Brain microvascular endothelial cell (primary cell): Measurements from ENCODE around the gene IGFL4.

Experiments
- DNase-seq: peaks from one replicate; pipeline ENCODE4 v3.0.0-alpha.2; 2020
- H3K27ac ChIP-seq: fragments of 250-450 bp; sonication (Bioruptor Pico); 2 replicates; pipeline ENCODE4 v1.5.1; 2020; ENCODE audit warnings: mild to moderate bottlenecking, moderate library complexity
- H3K27me3 ChIP-seq: fragments of 250-450 bp; sonication (Bioruptor Pico); replicated peaks from 2 replicates; pipeline ENCODE4 v1.5.1; 2020; ENCODE audit warnings: mild to moderate bottlenecking
- H3K36me3 ChIP-seq: fragments of 250-450 bp; sonication (Bioruptor Pico); replicated peaks from 2 replicates; pipeline ENCODE4 v1.5.1; 2020; ENCODE audit warnings: mild to moderate bottlenecking
- H3K4me3 ChIP-seq: 2 replicates; pipeline ENCODE4 v1.5.1; 2011; ENCODE audit warnings: low read depth, mild to moderate bottlenecking, control low read depth, low read length, moderate library complexity
- in situ Hi-C: cut with HindIII; loops from 2 replicates; pipeline ENCODE4 v1.10.0; 2017; ENCODE audit warnings: low sequenced_read_pairs, low pct_ligation_motif_present
- TF ChIP-seq, protein P1 (sequence below): IDR thresholded peaks from 2 replicates; pipeline ENCODE4 v1.5.1; 2011; ENCODE audit warnings: low read depth, mild to moderate bottlenecking, moderate library complexity, low read length, control low read depth, inconsistent platforms; ENCODE audit errors: missing control alignments

The IGFL4 gene

GRCh38 chr19:45999653-46000121 lies 41.1 kb downstream of the IGFL4 start:
- no peak for DNase-seq
- in situ Hi-C loops: no loop called here
- Histone ChIP-seq H3K27me3 (no peaks in the 10 kb centered on the region), H3K36me3 (peaks cover 2% of the 10 kb centered on the region), H3K4me3 (no peak overlapping the region), H3K27ac (no peak overlapping the region)
- TF ChIP-seq, protein P1, sequence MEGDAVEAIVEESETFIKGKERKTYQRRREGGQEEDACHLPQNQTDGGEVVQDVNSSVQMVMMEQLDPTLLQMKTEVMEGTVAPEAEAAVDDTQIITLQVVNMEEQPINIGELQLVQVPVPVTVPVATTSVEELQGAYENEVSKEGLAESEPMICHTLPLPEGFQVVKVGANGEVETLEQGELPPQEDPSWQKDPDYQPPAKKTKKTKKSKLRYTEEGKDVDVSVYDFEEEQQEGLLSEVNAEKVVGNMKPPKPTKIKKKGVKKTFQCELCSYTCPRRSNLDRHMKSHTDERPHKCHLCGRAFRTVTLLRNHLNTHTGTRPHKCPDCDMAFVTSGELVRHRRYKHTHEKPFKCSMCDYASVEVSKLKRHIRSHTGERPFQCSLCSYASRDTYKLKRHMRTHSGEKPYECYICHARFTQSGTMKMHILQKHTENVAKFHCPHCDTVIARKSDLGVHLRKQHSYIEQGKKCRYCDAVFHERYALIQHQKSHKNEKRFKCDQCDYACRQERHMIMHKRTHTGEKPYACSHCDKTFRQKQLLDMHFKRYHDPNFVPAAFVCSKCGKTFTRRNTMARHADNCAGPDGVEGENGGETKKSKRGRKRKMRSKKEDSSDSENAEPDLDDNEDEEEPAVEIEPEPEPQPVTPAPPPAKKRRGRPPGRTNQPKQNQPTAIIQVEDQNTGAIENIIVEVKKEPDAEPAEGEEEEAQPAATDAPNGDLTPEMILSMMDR: no peak

- TF ChIP-seq, protein P1: no peak
Measured at GRCh38 chr19:45998834-45999233, 42.0 kb downstream of the IGFL4 start.

DNA sequence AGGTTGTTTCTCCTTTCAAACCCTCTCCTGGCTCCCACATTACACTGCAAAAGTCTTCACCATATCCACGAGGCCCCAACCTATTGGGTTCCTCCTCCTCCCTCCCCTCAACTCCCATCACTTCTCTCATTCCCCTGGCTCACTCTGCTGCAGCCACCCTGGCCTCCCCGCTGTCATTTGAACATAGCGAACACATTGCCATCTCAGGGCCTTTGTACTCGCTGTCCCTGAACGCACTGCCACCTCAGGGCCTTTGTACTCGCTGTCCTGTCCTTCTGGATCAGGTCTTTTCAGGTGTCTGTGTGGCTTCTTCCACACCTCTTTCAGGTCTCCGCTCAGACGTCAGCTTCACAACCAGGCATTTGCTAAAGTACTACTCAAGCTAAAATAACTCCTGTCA lies 43.9 kb downstream of the IGFL4 start:
- TF ChIP-seq, protein P1: no peak
- H3K27me3 ChIP-seq: no peaks in the 10 kb centered on the region
- H3K36me3 ChIP-seq: peaks cover 2% of the 10 kb centered on the region
- H3K27ac ChIP-seq: no peak overlapping the region
- H3K4me3 ChIP-seq: no peak overlapping the region
- in situ Hi-C loops: no loop called here
- no peak for DNase-seq

More at GRCh38 chr19:45998834-45999233, 42.0 kb downstream of the IGFL4 start:
- H3K27ac ChIP-seq: no peak overlapping the region
- H3K36me3 ChIP-seq: peaks cover 2% of the 10 kb centered on the region
- H3K27me3 ChIP-seq: no peaks in the 10 kb centered on the region
- no peak overlapping the region for H3K4me3 ChIP-seq
- DNase-seq: no peak
- in situ Hi-C loops: no loop called here

- peak; percentile 23 for DNase-seq
- in situ Hi-C loops: no loop called here
- TF ChIP-seq, protein P1: no peak
- no peaks in the 10 kb centered on the region for H3K27me3 ChIP-seq
- peaks cover 2% of the 10 kb centered on the region for H3K36me3 ChIP-seq
- H3K4me3 ChIP-seq: peak overlapping the region; percentile 94
- peak overlapping the region; percentile 59 for H3K27ac ChIP-seq
Measured at GRCh38 chr19:45995715-45996385, 45.0 kb downstream of the IGFL4 start.

GRCh38 chr19:45994998-45995714 lies 45.6 kb downstream of the IGFL4 start, which contains the start of gene CCDC61:
Gene CCDC61, plus strand, starts transcription at chr19:45995467. Its CDS starts 7,552 bp downstream, at chr19:46003019.
- DNase-seq: peak; percentile 99
- H3K4me3 ChIP-seq: peak within 1 kb of the TSS; percentile 94
- in situ Hi-C loops: no loop called here

More at GRCh38 chr19:45994998-45995714, 45.6 kb downstream of the IGFL4 start, which contains the start of gene CCDC61:
- no peaks in the 10 kb centered on the region for H3K27me3 ChIP-seq
- H3K36me3 ChIP-seq: peaks cover 2% of the 10 kb centered on the region
- peak within 1 kb of the TSS; percentile 59 for H3K27ac ChIP-seq
- TF ChIP-seq, protein P1: no peak
